HG02623 (cell line): ENCODE measurements around the gene SRP14.
"Not testable (repeated sequence)": the region's sequence is repeated elsewhere in the genome, so short reads cannot be mapped to it uniquely, and the experiment has no call there.

Experiments
- ATAC-seq: cut with Tn5 transposase; IDR thresholded peaks from one replicate; pipeline ENCODE4 v1.9.1; 2021; ENCODE audit warnings: moderate library complexity; ENCODE audit not compliant: unreplicated experiment

The SRP14 gene

GRCh38 chr15:40051616-40052415 lies 12.8 kb upstream of the SRP14 start:
- no peak for ATAC-seq

GRCh38 chr15:40050788-40051470 lies 11.9 kb upstream of the SRP14 start:
- no peak for ATAC-seq

DNA sequence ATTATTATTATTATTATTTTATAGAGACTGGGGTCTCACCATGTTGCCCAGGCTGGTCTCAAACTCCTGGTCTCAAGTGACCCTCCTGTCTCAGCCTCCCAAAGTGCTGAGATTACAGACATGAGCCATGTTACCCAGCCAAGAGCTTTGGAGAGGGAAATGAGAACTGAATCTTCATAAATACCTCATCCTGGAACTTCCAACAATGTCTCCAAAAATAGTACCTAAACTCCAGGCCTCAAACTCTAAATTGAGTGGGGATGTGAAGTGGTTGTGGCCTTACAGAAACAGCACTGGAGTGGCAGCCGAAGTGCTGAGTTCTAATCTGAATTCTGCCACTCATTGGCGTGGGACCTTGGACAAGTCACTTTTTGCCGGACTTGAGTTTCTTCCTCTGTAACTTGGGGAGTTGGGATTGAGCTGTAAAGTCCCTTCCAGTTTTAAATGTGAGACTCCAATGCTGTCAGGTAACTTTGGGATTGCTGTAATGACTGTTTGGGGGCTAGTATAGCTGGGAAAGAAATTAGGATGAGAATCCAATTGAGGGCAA lies 10.0 kb upstream of the SRP14 start:
- ATAC-seq: no peak

DNA sequence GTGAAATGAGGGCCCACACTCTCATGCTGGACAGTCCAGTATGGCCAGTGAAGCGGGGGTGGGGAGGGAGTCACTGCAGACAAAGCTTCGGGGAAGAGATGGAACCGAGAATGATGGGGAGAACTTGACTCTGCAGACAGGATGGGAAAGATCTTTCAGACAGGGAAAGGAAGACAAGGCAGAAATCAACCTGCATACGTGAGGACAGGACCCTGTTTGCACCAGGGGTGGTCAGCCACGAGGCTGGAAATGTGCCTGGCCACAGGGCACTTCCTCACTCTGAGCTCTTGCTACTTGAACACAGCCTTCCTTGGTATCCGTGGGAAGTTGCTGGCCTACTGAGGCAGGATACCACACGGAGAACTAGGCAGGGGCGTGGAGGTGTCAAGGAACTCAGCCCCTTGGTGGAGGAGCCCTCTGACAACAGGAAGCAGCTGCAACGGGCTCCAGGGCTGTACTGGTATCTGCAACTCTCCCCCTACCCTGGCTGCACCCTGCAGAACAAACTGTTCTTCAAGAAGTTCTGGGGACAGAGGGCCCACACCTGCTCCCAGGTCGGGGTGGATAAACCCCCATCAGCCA lies 9.3 kb upstream of the SRP14 start:
- ATAC-seq: no peak

GRCh38 chr15:40047415-40048210 lies 8.6 kb upstream of the SRP14 start:
- ATAC-seq: peak; percentile 55

GRCh38 chr15:40046721-40047414 lies 7.9 kb upstream of the SRP14 start:
- ATAC-seq: no peak

GRCh38 chr15:40045572-40046217 lies 6.7 kb upstream of the SRP14 start:
- no peak for ATAC-seq

DNA sequence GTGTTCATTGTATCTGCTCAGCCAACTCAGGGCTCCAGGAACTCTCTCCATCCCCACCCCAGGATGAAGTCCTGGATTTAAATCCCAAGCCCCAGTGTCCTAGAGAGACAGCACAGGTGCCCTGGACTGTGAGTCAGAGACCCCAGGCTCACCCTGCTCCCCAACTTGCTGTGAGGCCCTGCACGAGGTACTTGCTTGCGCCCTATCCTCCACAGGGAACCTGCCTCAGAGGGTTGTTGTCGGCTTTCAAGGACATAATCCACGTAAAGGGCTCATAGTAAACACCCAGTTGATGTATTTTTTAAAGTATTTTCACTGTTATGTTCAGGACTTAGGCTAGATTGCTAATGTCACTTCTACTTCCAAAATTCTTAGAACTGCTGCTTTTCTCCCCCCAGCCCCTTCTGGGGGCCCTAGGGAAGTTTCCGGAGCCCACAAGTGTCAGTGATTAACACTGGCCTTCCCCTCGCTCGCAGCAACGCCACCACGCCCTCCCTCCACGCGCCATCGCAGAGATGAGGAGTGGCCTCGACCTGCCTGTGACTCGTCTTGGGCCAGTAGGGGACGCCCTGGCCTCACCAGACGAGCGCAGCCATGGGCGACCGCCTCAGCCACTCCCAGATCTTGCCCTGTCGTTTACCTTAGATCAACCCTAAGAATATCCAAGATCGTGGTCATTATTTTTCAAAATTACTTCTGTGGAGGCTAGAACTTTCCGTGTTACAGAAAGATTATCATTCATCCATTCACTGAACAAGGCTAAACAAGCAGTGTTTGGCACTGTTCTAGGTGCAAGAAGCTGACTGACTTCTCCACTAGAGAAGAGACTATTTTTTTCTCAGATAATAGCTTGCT lies 6.0 kb upstream of the SRP14 start:
- ATAC-seq: peak; percentile 60

GRCh38 chr15:40043927-40044716 lies 5.1 kb upstream of the SRP14 start:
- ATAC-seq: no peak

- no peak for ATAC-seq
Observed at GRCh38 chr15:40042791-40043320, 3.9 kb upstream of the SRP14 start.

- ATAC-seq: no peak
Observed at GRCh38 chr15:40040770-40041169, 1.8 kb upstream of the SRP14 start.

GRCh38 chr15:40040293-40040635 lies 1.3 kb upstream of the SRP14 start:
- ATAC-seq: no peak

DNA sequence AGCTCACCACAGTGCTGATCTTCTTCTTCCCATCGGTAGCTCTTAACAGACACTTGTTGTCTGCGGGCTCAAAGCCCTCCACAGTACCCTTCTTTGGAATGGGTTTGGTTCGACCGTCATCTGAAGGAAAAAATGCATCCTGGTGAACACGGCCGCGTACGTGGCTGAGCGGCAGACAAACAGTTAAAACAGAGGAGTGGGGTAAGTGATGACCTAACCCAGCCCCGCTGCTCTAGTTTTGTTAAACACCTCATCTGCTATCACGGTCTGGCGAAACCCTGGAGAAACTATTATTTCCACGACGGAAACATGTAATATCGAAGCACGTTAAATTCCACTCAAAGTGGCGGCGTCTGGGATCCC lies 725 bp downstream of the SRP14 start:
- ATAC-seq: no peak

- no peak for ATAC-seq
Observed at GRCh38 chr15:40037721-40038120, 1.3 kb downstream of the SRP14 start.

DNA sequence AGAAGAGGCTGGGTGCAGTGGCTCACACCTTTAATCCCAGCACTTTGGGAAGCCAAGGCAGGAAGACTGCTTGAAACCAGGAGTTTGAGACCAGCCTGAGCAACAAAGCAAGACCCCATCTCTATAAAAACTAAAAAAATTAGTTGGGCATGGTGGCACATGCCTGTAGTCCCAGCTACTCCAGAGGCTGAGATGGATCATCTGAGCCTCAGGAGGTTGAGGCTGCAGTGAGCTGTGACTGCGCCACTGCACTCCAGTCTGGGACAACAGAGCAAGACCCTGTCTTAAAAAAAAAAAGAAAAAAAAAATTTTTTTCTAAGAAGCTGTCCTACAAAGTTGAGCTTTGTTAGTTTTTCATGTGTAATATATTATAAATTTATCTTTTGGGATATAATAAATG lies 3.8 kb downstream of the SRP14 start:
- ATAC-seq: not testable (repeated sequence)

GRCh38 chr15:40034186-40034946 lies 4.6 kb downstream of the SRP14 start:
- ATAC-seq: no peak

GRCh38 chr15:40032125-40032839 lies 6.7 kb downstream of the SRP14 start:
- no peak for ATAC-seq
